HG03108 (cell line): Measurements from ENCODE around the gene LDLRAD4.
A peak's percentile ranks its signal among the peaks of the same experiment; 100 is the strongest.
"Not testable (repeated sequence)": the region's sequence is repeated elsewhere in the genome, so short reads cannot be mapped to it uniquely, and the experiment has no call there.

Experiments
- ATAC-seq: cut with Tn5 transposase; IDR thresholded peaks from one replicate; pipeline ENCODE4 v1.9.1; 2021; ENCODE audit warnings: moderate library complexity; ENCODE audit not compliant: unreplicated experiment

Gene LDLRAD4

DNA sequence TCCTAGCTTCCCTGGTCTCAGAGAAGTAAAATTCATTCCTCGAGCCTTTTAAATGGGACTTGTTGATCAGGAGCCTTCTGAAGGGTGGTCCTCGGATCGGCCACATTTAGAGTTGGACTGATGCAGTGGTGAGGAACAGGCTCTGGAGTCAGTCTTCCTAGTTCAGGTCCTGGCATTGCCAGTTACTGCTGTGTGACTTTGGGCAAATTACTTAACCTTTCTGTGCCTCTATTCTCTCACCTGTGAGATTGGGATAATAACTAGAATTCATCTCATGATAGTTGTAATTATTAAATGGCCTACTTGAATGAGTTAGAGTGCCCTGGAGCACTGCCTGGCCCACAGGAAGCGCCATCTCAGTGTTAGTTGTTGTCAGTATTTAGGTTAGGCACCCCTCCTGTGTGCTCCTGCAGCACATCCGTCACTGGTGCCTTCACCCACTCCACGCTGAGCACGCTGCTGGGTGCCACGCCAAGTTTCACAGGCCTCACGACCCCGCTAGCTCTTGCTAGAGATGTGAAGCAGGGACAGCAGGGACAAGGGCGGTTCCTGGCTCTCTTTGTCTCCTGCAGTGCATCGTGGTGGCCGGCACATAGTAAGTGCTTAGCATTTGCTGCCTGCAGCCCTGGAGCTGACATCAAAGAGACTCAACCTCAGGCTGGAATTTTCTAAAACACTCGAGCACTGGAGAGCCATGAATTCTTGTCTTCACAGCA, 384.9 kb downstream of the LDLRAD4 start:
- ATAC-seq: no peak

DNA sequence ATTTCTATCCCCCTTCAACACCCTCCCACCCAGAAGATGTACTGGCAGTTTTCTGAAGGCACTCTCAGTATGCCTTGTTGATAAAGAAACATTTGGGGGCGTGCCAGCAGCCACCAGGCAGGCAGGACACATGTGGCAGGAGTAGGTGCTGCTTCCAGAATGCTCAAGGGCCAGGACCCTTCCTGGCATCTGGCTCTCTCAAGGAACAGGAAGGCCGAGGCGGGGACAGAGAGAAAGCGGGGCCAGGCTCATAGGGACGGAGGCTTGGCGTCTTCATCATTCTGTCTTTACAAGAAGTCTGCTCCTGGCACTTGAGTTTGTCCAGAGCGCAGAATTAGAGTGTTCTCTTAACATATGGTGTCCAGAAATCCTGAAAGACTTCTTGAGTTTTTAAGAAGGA, 386.2 kb downstream of the LDLRAD4 start:
- no peak for ATAC-seq

DNA sequence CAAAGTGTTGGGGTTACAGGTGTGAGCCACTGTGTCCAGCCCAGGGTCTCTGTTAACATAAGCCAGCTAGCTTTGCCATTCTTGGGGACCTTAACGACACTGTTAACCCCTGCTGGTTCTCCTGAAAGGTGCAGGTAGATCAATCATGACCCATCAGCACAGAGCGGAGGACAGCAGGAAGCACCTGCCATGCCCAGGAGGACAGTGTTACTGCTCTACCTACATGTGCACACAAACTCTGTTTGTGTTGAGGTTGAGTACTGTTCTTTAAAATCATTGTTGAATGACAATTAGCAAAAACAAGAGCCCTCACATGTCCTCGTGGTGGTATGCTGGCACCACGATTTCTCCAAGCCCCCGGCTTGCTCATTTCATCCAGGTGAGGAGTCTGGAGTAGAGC, 386.9 kb downstream of the LDLRAD4 start:
- ATAC-seq: no peak

DNA sequence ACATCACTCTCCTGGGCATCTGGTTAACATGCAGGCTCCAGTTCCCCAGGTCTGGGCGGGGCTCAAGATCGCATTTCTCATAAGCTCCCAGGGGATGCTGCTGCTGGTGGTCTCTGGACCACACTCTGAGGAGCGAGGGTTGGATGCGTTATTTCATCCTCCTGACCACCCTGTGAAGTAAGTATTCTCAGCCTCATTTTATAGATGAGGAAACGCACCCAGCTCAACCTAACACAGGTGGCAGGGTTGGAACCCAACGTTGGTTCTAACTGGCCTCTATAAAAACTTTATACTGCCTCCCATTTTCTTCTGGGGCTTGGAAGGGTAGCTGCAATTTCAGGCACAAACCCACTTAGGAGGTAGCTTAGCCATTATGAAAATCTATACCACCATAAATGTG, 387.3 kb downstream of the LDLRAD4 start:
- no peak for ATAC-seq

DNA sequence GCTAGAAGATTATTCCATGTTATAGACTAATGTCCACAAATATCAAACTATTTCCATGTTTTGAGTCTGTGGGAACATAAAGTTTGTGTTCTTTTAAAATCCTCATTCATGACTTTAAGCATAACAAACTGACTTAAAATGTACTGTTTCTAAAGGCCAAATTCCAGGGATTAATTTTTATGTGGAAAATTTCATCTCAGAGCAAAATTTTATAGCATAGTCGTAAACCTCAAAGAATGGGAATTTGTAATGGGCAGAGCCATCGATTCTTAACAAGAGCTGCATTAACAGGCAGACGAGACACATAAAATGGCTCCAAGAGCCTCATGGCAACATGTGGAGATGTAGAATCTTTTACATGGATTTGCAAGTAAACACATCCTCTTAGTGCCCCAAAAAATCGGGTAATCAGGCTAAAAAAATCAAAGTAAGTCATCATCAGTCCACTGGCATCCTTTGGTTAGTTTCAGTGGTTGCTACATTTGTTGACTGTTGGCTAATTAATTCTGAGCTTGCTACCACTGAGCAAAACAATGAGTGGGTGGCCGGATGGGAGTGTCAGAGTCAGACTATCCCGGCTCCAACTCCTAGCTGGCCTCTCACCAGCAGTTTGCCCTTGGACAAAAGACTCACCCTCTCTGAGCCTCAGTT, 388.2 kb downstream of the LDLRAD4 start:
- no peak for ATAC-seq

DNA sequence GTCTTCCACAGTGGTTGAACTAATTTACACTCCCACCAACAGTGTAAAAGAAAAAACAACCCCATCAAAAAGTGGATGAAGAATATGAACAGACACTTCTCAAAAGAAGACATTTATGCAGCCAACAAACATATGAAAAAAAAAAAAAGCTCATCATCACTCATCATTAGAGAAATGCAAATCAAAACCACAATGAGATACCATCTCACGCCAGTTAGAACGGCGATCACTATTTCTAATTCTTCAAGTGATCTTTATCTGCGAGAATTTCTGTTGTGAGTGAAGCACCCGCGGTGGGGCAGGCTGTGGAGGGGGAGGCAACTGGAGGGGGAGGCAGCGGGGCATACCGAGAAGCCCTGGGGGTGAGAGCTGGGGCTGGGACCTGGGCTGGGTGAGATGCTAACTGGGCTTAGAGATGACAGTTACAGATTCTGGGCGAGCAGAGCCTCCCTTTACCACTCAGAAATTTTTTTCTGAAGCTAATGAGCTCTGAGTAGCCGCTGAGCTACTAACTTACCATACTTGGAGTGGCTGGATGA, 389.5 kb downstream of the LDLRAD4 start:
- ATAC-seq: not testable (repeated sequence)

DNA sequence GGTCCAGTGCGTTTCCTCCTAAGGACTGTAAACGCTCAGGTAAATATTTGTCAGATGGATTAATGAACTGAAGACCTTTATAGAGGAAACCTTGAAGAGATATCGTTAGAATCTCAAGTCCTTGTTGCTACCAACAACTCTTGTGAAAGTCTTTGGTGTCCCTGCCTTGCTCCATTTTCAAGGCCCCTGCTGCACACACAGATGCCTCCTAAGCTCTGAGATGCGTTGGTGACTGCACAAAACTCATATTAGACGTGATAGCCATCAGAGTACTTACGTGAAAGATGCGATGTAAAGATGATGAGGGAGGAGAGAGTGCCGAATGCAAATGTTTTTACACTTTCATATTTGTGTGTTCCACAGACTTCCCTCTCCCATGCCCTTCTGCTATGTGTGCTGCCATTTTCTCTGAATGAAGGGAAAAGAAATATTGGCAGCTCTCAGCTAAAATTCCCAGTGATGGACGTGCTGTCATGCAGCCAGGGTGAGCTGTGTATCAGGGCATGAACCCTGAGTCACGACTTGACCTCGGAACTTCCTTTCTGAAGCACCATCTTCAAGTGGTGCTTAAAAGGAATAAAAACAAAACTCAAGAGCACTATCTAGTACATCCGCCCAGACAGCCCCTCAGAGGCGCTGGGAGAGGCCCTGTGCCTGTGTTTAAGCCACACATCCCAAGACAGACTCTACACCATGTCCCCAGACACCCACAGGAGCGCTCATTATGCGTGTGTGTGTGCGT, 390.4 kb downstream of the LDLRAD4 start:
- ATAC-seq: no peak

DNA sequence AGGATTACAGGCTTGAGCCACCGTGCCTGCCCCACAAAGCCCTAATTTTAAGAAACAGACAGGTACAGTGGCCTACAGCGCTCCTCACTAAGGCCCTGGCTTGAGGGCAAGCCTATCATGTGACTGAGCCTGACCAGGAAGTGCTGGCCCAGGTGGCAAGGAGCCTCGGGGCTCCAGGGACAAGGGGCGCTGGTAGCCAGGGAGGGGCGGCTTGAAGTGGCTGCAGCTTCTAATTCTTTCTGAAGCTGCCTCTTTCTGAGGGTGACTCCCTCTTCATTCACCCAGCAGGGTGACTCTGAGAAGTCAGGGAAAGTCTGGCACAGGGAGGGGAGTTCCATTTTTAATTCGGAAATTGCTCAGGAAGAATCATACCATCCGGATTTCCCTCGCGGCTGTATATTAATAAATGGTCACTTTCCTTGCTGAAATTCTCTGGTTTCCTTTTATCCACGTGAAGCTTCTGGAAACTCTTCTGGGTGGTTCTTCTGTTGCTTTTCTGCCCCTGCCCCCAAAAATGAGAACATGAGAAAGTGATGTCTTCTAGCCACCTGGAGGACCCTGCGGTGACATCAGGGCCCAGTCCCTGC, 392.1 kb downstream of the LDLRAD4 start:
- ATAC-seq: no peak

DNA sequence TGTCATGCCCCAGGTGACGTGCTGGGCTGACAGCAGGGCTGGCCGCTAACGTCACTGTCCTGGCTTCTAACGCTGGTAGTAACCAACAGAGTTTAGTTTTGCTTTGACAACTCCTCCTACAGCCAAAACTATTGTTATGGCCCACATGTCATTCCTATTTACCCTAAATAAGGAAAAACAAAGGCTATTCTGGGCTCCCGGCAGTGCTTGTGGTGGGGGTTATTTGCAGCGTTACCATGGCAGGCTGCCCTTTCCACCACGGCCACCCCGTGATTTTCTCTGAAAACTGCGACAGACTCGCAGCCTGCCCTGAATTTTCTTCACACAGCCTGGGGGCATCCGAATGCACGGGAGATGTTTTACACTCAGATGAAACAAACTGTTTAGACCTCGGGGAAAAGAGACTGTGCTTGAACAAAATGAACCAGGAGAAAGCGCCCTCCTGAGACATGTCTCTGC, 392.6 kb downstream of the LDLRAD4 start:
- no peak for ATAC-seq

DNA sequence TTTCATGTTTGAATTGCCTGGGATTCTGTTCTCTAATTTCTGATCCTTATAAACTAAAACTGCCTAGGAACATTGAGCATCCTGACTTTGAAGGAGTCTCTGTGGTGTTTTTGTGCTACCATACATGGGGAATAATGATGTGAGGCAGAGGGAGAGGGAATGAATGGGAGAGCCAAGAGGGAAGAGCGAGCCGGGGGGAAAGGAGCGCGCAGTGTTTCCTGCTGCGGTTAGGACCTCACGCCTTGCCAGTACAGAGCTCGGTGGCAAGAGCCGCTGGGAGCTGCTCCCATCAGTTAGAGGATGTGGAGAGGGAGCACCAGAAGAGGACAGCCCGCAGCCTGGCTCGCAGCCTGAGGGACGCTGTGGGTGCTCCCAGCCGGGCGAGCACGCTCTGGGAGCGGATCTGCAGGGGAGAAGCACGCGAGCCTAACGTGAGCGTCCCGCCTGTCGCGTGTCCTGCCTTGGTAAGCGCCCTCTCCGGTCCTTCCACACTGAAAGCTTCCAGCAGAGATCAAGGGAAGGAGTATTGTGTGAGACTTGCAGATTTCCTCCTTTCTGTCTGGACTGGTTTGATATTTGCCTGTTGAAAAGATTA, 393.1 kb downstream of the LDLRAD4 start:
- ATAC-seq: no peak

DNA sequence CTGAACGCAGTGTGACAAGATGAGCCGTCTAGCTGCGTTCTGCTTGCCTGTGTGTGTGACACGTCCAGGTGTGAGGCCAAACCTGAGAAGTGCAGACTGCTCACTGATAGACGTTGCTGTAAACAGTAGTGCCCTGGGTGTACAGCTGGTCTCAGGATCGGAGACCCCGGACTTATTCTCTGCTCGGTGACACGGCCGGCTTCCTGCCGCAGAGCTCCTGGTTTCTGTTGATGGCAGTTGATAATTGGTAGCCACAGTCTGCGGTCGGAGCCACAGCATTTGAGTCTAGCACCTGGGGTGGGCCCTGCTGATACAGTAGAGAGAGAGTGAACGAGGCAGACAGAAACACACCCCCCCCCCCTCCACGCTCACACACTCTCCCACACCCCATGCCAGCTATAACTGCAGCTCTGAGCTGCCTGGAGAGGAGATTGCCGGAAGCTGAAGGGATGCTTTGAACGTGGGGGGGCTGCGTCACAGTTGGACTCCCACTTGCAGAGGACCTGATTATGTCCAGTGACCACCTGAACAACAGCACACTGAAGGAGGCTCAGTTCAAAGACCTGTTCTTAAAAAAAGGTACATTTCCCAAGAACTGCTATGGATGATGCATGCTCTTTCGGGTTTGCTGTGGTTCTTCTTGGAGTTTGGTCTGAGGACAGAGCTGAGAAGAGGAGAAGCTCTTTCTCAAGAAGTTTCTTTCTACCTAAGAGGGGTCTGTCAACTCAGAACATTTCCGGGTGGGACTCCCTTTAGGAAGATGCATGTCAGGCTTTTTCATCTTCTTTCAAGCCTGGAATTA, 393.8 kb downstream of the LDLRAD4 start:
- ATAC-seq: peak; percentile 51

DNA sequence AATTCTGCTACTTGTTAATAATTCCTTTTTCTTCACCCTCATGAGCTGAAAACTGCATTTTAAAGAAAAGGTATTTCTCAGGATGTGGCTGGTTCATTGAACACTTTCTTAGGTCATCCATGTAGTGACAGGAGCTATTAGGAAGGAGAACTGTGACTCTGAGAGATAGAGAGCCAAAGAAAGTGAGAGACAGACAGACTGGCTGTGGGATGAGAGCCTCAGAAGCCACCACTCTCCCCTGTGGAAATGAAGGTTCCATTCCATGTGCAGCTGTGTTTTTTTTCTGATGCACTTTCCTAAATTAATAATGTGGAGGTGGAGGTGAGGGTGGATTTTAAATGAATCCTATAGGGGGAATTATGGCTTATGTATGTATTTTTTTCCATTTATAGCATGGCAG, 394.5 kb downstream of the LDLRAD4 start:
- no peak for ATAC-seq

DNA sequence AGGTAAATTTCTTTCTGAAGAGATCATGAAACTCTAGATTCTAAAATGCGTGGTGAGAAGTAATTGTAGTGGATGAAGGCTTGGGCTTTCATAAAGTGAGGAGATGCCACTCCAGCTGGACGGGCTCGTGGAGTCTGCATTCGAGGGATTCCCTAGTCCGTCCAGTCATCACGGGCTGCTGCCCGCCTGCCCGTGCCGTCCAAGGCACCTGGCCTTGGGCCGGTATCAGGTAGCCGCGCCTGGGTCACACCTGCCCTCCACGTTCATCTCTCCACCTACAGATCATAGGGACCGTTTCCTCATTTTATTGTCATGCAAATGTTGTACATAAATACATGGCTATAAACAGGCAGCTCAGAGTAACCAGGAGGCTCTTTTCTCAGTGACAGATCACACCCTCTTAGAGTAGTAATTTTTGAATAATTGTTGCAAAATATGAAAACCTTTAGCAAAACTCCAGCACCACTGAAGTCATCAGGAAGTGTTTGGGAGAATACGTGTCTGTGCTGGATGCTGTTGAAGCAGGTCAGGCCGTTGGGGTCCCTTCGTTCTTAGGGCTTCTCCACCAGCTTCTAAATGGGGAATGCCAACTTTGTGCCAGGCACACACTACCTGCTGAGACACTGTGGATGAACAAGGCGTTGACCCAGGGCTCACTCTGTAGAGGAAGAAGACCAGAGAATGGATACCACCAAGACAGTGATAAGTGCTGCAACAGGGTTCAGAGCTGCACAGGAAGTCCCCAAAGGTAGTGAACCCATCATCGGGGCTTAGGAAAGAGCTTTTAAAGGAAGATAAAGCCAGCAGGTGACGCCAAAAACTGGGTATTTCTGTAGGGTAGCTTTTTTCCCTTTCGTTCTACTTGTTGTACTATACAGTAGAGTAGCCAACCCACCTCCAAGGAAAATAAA, 395.3 kb downstream of the LDLRAD4 start:
- ATAC-seq: no peak

DNA sequence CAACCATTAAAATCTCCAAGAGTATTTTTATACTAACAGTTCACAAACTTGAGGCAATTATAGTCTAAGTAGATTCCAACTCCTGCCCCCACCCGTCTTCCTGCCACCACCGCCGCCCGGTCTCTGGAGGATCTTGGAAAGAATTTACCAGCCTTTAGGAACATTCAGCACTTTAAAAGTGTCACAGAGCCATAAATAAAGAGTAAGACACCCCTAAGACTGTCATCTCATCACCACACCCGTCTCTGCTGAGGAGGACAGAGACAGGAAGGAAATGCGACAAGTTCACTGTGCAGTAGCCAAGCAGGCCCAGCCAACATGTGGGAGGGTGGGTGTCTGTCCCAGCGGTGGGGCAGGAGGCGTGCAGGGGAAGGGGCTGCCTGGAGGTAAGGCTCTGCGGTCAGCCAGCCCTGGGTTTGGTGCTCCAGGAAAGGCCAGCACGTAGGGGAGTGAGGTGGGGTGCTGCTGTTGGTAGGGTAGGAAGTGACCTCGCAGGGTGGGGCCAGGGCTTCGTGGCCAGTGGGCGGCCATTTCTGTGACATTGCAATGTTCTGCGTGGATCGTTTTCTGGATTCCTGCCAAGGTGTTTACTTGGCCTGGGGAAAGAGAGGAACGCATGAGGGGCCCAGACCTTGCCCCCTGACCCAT, 396.2 kb downstream of the LDLRAD4 start:
- ATAC-seq: no peak

DNA sequence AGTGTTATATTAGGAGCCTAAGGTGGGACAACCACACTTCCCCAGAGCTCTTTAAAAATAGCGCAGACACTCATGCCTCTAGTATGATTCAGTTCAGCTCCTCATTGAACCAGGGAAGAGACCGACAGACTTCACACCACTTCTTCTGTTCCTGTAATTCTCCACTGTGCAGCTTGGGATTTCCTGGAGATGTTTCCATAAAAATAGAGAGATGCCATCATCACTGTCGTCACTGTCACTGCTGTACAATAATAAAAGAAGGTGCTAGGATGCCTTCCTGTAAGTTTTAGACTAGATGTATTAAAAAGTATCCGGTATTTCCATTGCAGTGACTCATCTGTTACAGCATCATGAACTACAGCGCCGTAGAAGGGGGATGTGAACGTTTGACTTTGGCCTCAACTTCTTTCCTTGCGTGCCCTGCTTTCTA, 396.9 kb downstream of the LDLRAD4 start:
- ATAC-seq: no peak

DNA sequence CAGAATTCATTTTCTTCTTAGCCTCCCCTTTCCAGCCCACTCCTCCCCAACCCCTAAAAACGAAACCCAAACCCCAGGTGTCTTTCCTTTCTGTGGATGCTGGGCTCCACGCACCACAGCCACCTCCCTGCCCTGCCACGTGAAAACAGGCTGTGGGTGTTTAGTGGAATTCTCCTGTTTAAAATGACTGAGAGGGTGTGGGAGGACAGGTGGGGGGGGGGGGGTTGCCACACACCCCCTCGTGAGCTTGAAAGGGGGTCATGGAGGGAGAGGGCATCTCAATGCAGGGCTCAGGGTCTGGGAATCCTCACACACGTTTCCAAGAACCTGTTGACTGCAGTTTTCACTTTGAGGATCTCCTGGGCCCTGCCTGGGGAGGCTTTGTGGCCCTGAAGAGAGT, 397.5 kb downstream of the LDLRAD4 start:
- no peak for ATAC-seq

DNA sequence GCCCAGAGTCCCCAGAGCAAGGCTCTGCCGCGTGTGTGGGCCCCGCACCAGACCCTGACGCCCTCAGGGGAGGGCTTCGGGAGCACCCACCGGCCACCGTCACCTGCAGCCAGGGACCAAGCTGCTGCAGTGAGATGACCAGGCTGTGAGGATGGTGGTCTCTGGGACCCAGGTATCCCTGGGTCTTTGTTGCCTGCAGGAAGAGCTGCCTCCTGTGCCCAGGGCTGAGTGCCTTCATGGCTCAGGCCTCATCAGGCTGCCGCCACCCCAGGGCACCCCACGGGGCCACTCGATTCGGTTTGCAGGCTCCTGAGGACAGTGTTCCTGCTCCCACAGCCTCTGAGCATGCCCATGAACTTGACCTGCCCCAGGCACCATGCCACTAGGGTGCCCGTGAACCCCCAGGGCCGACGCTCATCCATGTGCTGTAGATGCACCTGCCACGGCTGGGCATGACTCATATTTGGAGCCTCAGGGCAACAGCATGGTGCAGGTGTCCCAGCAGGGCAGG, 398.0 kb downstream of the LDLRAD4 start:
- no peak for ATAC-seq

DNA sequence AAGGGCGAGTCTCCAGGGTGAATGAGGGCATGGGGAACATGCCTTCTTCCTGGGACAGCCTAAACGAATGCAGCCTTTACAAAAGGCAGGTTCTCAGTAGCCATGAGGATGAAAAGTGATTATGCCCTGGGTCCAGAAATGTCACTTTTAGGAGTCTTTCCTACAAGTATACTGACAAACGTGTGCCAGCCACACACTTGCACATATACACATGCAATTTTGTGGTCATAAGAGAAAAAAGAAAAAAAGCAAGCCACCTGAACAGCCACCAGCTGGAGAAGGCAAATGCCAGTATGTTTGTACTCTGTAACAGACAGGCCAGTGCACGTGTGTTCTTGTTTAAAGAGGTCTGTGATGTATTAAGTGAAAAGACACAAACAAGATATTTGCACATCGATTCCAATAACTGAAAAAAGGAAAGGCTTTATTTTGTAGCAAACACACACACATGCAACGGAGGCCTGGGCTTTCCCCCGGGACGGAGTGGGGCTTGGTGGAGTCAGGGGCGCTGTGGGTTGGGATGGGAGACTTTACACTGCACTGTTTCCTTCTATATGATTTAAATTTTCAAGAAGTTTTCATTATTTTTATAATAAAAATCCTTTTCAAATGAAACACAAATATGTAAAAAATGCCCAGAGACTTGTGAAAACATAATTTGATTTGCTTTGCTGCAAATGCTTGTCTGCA, 399.4 kb downstream of the LDLRAD4 start:
- no peak for ATAC-seq
